HUDEP-2 (cell line): ENCODE results near the gene PTCD3.

Source experiments
- DNase-seq, 76 experiments: peaks; one replicate each; lab custom pipeline; 2025; ENCODE audit not compliant: unreplicated experiment in 76 of 76; lab: John Stamatoyannopoulos, UW

PTCD3 gene

GRCh38 chr2:86105969-86106945 lies at the start of gene PTCD3:
PTCD3 (plus strand) TSS chr2:86106235; CDS start chr2:86106248, 13 bp downstream.
- DNase-seq: peak; percentile 7 to 95 (median 88)

DNA sequence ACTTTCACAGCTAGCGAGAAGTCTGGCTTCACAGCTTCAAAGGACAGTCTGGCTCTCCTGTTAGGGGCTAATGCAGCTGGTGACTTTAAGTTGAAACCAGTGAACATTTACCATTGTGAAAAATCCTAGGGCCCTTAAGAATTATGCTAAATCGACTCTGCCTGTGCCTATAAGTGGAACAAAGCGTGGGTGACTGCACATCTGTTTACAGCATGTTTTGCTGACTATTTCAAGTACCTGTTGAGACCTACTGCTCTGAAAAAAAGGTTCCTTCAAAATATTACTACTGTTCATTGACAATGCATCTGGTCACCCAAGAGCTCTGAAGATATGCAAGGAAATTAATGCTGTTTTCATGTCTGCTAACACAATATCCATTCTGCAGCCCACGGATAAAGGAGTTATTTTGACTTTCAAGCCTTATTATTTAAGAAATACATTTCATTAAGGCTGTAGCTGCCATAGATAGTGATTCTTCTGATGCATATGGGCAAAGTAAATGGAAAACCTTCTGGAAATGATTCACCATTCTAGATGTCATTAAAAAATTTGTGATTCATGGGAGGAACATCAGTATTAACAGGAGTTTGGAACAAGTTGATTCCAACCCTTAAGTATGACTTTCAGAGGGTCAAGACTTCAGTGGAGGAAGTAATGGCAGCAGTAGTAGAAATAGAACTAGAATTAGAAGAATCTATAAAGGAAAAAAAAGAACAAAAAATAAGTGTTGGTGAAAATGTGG lies 49.3 kb upstream of the PTCD3 start:
- DNase-seq: no peak

DNA sequence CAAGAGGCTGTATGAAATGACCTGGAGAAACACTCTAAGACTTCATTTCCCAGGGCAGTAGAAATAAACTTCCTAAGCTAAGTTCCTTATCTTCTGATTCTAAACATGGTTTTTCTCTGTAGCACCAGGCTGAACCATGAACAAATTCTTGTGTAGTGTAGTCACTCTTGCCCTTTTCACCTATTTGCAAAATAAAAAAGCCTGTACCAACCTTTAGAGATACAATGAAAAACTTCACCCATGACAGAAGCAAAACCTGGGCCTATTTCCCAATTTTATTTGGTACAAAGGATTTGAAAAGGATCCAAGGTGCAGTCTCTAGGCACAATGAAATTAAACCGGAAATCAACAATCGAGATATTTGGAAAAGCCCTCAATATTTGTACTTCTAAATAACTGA lies 44.0 kb upstream of the PTCD3 start:
- no peak for DNase-seq

DNA sequence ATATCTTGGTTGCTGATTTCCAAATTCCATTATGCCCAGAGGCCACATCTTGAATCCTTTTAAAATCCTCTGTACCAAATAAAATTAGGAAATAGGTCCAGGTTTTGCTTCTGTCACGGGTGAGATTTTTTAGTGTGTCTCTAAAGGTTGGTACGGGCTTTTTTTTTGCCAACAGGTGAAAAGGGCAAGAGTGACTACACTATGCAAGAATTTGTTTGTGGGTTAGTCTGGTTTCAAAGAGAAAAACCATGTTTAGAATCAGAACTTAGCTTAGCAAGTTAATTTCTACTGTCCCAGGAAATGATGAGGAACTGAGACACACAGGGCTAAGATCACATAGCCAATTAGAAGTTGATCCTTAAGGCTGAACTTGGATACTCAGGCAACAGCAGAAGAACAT lies 42.0 kb upstream of the PTCD3 start:
- no peak for DNase-seq

GRCh38 chr2:86065512-86065911 lies 40.5 kb upstream of the PTCD3 start:
- no peak for DNase-seq

- DNase-seq: no peak
These were observed 39.9 kb upstream of the PTCD3 start for GRCh38 chr2:86066007-86066578.

DNA sequence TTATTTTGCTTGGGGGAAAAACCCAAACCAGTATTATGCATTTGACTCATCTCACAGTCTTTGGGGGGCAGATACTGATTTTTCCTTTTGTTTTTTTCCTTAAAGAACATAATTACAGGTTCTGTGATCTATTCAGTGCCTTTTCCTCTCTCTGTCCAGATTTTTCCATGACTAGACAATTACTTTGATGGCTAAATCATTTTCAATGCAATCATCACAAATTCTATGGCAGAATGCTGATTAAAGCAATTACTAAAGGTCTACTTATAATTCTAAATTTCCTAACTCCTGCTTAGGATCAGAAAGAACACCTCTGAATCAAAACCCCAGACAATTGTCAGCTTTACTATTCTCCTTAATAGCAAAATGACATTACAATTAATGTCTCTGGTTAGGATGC lies 39.1 kb upstream of the PTCD3 start:
- no peak for DNase-seq

- DNase-seq: no peak
These were observed 37.9 kb upstream of the PTCD3 start for GRCh38 chr2:86068136-86068588.

DNA sequence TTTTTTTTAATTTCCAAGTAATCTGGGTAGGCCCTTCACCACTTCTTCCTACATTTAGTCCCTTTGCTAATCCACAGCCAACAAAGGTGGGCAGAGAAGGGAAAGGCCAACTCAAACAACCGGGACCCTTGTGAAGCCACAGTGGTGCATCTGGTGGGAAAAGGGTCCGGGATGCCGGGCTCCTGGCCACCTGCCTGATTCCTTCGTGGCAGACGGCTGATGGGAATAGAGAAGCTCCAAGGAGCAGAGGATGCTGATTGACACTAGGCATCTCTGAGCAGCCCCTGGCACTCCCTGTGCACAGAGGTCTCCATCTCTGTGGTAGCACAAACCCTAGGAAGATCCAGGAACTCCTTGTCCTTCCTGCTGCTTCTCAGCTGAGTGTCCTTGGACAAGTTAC lies 37.4 kb upstream of the PTCD3 start:
- DNase-seq: no peak

- DNase-seq: no peak
These were observed 36.8 kb upstream of the PTCD3 start for GRCh38 chr2:86069091-86069685.

DNA sequence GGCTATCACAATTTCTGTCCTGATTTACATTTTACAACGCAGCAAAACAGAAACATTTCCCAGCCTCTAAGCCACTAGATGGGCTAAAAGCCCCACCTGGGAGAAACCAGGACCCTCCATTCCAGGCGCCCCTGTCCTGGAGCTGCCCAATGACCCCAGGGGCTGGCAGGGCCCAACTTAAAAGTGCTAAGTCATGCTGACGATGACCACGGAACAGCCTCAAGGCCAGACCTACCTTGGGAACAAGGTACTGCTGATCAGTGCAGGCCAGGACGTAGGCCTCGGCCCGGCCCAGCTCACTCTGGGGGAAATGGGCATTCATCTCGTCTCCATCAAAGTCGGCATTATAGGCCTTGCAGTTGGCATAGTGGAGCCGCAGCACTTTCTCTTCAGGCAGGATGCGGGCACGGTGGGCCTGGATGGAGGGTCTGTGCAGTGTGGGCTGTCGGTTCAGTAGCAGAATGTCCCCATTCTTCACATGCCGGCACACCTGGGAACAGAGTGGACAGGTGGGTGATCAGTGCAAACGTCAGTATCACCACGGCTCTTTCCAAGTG lies 36.2 kb upstream of the PTCD3 start:
- DNase-seq: no peak

- DNase-seq: no peak
These were observed 35.2 kb upstream of the PTCD3 start for GRCh38 chr2:86070868-86071267.

DNA sequence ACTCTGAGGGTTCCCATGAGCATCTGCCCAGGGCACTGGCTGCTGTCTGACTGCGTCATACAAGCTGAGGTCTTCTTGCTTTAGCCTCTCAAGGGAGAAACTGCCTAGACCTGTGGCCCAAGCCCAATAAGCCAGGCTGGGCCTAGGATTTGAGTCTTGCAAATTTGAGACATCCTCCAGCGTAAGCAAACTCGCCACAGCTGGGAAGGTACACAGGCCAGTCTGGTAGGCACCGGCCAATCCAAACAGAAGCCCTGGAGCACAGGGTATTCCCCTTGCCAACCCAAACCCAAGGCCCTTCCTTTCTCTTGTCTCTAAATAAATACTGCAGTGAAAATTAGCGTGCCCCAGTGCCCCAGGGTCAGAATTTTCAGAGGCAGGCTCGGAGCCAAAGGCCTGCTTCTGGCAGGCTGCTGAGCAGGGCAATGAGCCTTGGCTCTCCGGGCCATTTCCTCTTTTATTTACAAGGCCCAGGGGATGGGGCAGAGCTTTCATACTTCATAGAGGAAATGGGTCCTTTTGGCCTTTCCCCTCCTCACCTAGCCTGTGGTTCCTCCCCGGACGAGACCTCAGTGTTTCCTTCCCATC lies 33.7 kb upstream of the PTCD3 start:
- no peak for DNase-seq

DNA sequence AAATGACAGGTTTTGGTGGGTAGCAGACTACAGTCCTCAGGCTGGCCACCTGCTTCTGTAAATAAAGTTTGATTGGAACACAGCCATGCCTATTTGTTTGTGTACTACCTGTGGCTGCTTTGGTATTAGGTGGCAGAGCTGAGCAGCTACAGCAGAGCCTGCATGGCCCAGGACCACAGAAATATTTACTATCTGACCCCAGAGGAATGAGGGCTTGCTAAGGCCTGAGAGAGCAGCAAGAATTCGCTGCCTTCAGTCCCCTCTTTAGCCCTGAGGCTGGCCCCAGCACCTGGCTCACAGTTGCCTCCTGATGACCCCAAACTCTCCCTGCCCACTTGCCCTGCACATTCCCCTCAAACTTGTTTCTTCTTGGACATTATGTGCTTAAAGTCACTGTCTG lies 32.8 kb upstream of the PTCD3 start:
- no peak for DNase-seq

DNA sequence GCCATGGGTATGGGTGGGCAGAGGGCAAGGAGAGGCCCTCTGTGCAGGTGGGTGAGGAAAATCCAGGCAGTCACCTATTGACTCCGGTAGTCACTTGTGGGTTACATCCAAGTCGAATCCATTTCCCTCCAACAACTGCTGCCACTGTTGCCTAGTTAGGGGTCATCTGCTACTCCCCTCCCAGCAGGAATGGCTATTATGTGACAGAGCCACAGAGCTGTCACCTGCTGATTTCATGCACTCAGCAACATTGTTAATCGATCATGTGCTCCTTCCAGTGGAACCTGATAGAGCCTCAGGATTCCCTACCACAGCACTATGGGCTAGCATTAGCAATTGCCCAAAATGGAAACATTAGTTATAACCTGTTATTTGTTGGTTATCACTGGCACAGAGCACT lies 31.8 kb upstream of the PTCD3 start:
- DNase-seq: no peak

GRCh38 chr2:86074811-86075210 lies 31.2 kb upstream of the PTCD3 start:
- DNase-seq: no peak

- DNase-seq: no peak
These were observed 30.1 kb upstream of the PTCD3 start for GRCh38 chr2:86075886-86076285.

DNA sequence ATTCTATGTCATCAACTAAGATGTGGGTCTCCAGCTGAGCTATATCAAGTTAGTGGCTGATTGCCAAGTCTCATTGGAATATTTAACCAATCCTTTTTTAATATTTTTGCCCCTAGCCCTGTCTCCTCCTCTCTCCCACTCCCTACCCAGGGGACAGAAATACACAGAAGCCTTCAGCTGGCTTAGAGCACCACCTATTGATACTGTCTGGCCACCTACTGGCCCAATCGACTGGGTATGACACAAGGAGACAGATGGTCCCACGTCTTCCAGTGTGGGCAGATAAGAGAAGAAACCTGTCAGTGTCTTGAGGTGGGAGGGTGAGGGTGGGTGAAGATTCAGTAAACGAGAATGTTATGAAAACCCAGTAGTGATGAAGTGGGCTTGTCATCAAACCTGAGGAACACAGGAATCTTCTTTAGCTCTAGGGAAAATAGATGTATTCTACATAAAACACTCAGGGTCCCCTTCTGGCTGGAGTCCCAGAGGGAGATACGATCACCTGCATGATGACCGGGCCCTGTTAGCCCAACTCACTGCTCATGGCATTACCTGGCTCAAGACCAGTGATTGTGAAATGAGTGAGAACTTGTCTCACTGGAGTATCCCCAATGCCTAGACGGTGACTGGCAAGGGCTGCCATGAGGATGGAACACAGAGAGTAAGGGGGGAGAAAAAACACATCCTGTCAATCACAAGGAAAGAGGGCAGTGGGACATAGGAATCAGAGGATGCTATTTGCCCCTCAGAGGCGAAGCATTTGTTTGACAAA lies 27.1 kb upstream of the PTCD3 start:
- DNase-seq: peak in 6 of 76 experiments; percentile 2 to 26 (median 6)
